22Rv1 (cell line): ENCODE measurements around the gene PCDHGC4.

ENCODE experiments used
- CTCF ChIP-seq: fragments of 450-650 bp; IDR thresholded peaks from 2 replicates; pipeline ENCODE4 v1.5.1; 2017; ENCODE audit warnings: mild to moderate bottlenecking
- ZFX ChIP-seq: fragments of 450-650 bp; IDR thresholded peaks from 2 replicates; pipeline ENCODE4 v1.6.1; 2017; ENCODE audit warnings: antibody characterized with exemption, borderline replicate concordance

GRCh38 chr5:141501761-141502160 is 16.9 kb downstream of the PCDHGC4 start:
- TF ChIP-seq CTCF (no peak), ZFX (no peak)
